Activated CD4-positive, alpha-beta T cell treated with anti-CD3 and anti-CD28 coated beads, Interleukin-2, amount 50 U/mL, for 48 hours (primary cell): Measurements from ENCODE around the gene ZC3H14.
"Not testable (repeated sequence)": the region's sequence is repeated elsewhere in the genome, so short reads cannot be mapped to it uniquely, and the experiment has no call there.

ENCODE experiments used
- DNase-seq, 2 experiments: peaks; one replicate each; pipeline ENCODE4 v3.0.0-alpha.2; 2020

Gene ZC3H14, protein sequence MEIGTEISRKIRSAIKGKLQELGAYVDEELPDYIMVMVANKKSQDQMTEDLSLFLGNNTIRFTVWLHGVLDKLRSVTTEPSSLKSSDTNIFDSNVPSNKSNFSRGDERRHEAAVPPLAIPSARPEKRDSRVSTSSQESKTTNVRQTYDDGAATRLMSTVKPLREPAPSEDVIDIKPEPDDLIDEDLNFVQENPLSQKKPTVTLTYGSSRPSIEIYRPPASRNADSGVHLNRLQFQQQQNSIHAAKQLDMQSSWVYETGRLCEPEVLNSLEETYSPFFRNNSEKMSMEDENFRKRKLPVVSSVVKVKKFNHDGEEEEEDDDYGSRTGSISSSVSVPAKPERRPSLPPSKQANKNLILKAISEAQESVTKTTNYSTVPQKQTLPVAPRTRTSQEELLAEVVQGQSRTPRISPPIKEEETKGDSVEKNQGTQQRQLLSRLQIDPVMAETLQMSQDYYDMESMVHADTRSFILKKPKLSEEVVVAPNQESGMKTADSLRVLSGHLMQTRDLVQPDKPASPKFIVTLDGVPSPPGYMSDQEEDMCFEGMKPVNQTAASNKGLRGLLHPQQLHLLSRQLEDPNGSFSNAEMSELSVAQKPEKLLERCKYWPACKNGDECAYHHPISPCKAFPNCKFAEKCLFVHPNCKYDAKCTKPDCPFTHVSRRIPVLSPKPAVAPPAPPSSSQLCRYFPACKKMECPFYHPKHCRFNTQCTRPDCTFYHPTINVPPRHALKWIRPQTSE

DNA sequence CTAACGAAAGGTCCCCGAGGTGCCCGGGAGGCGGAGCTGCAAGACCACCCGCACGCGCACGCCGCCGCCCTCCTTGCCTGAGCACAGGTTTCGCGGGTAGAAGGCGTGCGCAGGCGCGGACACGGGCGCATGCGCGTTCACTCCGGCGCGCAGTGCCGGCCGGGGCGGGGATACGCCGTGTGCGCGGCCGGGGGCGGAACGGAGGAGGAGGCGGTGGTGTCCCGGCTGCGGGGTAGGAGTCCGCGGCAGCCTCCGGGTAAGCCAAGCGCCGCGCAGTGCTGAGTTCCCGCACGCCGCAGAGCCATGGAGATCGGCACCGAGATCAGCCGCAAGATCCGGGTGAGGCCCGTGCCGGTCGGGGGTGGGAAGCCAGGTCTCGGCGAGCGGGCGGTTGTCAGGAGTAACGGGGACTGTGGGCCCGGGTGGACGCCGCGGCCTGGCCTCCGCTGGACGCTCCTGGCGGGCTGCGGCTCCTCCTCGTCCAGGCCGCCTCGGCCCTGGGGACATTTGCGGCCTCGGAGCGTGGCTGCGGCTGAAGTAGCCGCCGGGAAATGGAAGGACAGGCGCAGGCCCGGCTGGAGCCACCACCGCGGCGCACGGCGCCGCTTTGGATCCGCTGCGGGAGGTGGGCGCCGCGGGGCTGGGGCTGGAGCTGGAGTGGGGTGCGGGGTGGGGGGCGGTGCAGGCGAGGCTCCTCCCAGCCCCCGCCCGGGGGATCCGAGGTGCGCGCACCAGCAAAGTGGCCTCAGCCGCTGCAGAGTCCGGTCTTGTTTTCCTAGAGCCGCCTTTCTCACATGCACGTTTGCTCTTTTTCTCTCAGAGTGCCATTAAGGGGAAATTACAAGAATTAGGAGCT, at the start of gene ZC3H14:
Gene ZC3H14, plus strand, starts transcription at position 207 of the 856 bp plus-strand sequence. Its CDS starts 97 bp downstream, at position 304.
- DNase-seq, result peak; percentile 82 to 85

DNA sequence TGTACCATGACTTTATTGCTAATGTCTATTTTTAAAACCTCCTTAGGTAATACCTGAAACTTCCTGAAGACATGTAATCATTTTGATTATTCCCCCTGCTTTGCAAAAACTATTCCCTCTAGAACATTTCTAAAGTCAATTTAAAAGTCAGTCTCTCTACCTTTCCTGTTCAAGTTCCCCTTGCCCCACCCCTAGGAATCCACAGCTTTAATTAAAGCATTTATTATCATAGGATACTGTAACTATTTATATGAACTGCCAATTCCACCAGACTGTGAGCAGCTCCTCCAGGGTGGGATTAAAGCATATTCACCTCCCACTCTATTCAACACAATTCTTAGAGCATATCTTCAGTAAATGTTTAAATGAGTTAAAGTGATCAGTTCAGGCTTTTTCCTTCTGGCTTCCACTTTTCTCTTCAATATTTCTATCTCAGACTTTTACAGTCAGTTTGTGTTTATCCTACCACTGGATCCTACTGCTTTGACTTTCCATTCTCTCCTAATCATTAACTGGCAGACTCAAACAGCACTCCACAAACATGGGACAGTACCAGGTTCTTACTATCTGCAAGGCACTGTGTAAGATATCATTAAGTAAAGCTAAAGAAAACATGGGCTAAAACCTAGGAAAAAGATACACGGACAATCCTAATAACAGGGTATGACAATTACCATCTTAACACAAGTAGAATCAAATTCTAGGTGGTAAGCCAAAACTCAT, 47.2 kb upstream of the ZC3H14 start:
- no peak for DNase-seq

DNA sequence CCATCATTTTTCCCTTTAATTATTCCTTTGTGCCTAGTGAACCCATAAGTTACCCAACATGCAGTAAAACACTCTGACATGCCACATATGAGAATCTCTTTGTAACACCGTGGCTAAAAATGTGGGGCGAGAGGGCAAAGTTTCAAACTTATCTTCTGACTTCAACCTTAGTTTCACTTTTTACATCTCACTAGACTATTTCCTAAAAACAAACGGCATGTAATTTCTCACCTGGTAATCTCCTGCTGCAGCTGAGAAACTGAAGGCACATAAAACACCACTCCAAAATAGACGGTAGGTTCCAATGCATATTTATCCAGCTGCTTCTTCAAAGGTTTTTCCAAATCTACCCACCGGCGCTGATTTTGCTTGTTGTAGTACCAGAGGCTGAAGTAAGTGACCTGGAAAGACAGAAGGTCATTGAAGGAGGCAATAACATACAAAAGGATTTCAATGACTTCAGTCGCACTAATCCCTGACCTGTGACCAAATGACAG, 45.9 kb upstream of the ZC3H14 start:
- DNase-seq, result no peak

DNA sequence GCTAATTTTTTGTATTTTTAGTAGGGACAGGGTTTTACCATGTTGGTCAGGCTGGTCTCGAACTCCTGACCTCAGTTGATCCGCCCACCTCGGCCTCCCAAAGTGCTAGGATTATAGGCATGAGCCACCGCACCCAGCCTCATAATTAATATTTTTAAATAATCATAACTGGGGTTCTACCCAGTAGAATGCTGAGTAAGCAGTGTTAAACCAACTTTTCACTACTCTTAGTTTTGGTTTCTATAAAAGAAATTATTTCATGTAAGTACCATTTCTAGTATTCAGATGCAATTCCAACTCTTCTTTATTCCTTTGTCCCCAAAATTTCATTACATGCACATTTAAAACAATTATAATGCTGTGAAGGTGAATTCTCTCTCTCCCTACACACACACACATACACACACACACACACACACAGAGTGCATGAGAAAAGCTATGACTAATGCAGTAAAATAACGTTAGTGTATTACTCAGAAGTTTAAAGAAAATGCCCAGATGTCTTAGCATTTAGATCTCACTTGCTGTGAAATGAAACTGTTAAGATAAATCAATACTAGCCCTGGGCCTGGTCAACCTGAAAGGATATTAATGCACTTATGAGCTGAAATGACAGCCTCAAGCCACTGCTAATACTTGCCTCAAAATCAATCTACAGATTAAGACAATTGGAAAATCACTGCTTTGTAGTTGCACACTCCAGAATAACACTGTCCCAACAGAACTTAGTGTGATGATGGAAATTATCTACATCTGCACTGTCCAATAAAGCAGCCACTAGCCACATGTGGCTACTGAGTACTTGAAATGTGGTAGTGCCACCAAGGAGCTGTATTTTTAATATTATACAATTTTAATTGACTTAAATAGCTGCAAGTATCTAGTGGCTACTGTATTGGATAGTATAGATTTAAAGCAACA, 44.0 kb upstream of the ZC3H14 start:
- no peak for DNase-seq

DNA sequence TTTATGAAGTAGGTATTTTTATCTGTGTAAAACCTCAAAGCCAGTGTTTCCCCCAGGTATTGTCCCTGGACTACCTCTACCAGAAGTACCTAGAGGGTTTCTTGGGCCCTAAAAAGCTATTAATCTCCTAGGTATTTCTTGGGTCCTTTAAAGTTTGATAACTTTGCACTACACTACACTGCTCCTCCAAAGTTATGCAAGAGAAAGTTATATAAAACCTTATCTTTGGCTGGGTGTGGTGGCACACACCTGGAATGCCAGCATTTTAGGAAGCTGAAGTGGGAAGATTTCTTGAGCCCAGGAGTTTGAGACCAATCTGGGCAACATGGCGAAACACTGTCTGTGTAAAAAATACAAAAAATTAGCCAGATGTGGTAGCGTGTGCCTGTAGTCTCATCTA, 42.9 kb upstream of the ZC3H14 start:
- no peak for DNase-seq

DNA sequence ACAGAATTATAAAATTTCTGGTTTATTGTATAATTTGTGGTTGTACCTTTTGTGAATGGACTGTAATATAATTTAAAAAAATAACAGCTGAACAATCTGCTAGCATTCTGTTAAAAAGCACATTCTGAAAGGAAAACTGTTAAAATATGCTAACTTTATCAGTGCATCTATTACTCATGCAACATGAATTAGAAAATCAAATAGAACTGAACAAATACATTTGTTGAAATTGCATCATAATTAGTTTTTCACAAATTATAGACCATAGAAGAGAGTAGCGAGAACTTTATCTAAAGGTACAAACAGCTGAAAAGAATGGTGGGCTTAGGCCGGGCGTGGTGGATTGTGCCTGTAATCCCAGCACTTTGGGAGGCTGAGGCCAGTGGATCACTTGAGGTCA, 41.0 kb upstream of the ZC3H14 start:
- DNase-seq, result no peak

DNA sequence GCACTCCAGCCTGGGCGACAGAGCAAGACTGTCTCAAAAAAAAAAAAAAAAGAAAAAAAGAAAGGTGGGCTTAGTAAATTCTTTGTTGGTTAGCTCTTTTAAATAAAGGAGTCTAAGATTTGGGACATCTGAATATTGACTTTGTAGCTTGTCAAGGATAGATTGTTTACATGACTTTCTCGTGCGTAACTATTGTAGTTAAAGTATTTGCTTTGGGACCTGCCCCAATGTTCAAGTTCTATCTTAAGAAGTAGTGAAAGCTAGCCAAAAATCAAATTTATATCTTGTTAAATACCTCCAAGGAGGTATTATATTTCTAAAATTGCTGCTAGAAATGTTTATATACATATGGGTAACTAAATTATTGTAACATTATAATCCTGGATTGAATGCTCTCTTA, 40.4 kb upstream of the ZC3H14 start:
- DNase-seq, result no peak

DNA sequence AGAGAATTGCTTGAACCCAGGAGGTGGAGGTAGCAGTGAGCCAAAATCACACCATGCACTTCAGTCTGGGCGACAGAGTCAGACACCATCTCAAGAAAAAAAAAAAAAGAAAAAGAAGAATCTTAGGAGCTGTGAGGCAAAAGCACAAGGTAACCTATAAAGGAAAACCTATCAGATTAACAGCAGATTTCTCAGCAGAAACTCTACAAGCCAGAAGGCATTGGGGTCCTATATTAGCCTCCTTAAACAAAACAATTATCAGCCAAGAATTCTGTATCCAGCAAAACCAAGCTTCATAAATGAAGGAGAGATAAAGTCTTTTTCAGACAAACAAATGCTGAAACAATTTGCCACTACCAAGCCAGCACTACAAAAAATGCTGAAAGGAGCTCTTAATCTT, 32.9 kb upstream of the ZC3H14 start:
- not testable (repeated sequence) for DNase-seq

DNA sequence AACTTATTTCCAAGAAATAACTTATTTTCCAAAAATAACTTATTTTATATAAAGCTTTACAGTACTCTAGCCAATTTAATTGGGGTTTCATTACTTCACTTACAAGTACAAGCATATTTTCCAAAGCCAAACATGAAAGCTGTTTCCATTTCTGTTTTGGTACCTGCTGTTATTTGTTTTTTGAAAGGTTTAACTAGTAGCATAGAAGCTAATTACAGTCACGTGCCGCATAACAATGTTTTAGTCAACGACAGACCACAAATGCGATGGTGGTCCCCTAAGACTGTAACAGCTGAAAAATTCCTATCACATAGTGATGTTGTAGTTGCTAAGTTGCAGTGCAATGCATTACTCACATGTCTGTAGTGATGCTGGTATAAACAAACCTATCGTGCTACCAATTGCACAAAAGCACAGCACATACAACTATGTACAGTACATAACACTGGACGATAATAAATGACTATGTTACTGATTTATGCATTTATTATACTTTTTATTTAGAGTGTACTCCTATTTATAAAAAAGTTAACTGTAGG, 29.7 kb upstream of the ZC3H14 start:
- no peak for DNase-seq

DNA sequence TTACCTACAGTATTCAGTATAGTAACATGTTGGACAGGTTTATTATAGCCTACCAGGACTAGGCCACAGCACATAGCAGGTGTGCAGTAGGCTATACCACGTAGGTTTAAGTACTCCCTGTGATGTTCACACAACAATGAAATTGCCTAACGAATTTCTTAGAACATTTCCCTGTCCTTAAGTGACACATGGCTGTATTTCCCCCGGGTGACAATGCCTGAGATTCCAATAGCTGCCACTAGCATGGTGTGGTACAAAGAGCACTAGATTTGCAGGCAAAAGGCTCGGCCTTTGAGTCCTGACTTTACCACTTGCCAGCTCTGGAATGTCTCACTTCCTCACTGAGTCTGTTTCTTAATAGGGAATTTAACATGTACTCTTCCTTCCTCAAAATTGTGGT, 27.7 kb upstream of the ZC3H14 start:
- no peak for DNase-seq

DNA sequence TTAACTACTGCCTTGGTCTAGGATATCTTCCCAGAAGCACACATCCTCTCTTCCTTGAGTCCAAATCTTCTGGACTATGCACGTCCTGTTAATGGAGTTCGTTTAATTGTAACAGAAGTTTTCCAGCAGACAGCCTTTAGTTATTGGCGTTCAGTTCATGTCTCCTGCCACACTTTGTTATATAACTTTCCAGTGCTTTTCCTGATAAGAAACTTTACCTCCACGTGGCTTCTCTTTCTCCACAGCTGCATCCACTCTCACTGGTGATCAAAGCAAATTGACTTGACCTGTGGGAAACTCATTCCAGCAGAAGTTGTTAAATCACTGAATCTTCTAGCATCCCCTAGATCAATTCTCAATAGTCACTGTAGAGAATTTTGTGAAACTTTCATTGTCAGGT, 27.0 kb upstream of the ZC3H14 start:
- no peak for DNase-seq

DNA sequence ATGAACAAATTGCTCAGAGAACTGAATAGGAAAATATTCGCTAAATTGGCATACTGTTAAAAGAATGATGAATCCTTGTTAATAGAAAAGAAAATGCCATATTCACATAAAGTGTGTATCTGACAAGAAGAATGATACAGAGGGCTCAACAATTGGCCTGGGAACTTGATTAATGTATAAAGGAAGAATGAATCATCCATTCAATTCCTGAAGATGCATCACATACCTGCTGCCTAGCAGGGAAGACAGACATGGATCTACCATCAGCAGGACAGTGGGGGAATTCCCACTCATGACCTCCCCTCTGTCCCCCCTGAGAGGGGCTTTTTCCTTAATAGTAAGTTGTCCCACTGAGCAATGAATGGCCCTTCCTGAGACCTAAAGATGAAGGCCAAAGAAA, 21.5 kb upstream of the ZC3H14 start:
- DNase-seq, result no peak

DNA sequence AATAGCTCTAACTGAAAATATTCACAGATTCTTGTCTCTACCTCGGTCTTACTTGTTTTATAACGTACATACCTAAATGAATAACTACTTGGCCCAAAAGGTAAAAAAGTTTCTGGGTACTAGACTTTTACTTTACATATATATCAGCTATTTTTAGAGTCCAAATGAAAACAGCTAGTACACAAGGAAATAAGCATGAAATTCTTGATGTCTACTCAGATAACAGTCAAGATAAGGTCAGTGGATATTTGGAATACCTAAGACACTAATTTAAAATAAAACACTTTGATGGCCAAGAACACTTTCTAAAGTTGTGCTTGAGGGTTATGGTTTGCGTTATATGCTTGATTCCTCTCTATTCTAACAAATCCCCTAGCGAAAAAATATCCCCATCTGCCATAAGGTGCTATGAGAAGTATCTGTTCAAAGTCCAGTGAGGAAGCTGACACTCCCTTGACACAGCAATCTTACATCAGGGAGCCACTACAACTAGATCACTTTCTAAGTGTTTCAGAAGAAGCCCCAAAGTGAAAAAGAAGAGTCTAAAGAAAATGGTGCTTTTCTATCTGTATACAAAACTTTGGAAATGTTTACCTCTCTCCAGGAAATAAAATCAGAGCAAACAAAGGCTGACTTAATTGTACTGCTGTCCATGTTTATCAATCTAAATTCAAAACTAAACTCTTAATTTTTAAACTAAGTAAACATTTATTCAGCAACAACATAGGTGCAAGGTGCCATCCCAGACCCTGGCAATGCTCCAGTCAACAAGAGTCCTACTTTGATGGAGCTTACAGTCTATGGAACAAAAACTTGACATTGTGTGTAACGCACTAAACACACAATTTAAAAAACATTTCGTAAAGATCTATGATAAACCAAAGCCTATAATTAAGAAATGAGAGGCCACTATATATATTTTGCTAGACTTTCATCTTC, 19.7 kb upstream of the ZC3H14 start:
- DNase-seq, result no peak

DNA sequence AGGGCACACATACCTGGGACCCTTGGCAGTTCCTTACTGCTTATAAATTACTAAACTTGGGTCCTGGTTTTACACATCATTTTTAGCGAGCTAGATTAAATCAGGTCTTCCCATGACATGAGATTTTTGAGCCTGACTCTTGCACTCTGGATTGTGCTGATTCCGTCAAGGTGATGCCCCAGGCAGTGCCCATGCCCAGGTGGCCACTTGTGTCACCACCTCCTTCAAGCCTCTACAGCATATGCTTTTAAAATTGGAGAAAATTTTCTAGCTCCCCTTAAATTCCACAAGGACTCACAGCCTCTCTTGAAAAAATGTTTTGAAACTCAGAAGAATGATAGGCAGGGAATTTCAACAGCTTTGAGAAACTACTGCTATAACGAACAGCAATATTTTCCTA, 17.6 kb upstream of the ZC3H14 start:
- DNase-seq, result no peak

DNA sequence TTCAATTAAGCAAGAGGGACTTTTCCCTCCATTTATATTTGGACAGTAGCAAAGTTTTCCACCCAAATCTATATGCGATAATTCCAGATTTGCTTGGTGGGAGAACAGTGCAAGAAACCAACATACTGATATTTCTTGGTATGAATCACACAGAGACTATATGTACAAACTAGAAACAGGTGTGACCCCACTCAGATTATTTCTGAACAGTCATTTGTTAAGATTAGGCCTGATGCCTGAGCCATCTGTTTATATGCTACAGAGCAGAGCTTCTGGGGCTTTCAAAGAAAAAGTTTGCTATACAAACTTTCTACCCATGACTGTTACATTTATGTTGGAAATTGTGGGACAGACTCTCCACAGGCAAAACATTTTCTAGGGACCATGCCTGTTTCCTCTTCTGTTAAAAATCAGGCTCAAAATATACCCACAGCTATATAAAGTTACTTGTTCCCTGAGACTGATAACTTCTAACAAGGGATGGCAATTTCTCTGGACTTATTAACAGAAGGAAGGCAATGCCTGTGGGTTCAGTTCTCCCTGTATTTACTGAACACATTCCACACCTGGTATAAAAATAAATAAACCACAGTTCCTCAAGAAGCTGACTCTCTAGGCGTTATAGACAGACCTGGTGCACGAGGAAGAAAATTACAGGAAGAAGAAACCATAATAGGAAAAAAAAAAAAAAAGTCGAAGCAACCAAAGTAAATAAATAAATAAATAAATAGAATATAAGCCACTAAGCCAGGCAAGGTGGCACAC, 16.0 kb upstream of the ZC3H14 start:
- no peak for DNase-seq

DNA sequence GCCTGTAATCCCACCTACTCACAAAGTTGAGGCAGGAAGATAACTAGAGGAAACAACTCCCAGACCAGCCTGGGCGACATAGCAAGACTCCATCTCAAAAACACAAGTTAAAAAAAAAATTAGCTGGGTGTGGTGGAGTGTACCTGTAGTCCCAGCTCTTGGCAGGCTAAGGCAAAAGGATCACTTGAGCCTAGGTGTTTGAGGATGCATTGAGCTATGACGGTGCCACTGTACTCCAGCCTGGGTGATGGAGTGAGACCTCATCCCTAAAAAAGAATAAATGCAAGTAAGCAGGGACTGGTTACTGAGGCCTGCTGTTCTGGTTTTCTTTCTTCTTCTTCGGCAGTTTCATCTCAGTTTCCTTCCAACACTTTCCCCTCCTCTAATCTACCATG, 15.5 kb upstream of the ZC3H14 start:
- DNase-seq, result no peak

DNA sequence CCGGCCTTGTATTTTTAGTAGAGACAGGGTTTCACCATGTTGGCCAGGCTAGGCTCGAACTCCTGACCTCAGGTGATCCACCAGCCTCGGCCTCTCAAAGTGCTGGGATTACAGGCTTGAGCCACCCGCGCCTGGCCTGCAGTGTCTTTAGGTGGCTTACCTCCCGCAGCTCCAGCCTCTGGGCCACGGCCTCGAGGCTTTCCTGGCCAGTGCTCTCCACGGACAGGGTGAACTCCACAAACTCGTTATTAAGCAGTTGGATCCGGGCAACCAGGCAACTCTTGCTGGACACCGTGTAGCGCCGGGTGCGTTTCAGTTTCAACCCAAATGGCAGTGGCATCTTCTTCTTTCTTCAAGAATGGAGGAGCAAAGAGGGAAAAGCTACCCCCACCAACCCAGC, 12.8 kb upstream of the ZC3H14 start:
- DNase-seq, result no peak

DNA sequence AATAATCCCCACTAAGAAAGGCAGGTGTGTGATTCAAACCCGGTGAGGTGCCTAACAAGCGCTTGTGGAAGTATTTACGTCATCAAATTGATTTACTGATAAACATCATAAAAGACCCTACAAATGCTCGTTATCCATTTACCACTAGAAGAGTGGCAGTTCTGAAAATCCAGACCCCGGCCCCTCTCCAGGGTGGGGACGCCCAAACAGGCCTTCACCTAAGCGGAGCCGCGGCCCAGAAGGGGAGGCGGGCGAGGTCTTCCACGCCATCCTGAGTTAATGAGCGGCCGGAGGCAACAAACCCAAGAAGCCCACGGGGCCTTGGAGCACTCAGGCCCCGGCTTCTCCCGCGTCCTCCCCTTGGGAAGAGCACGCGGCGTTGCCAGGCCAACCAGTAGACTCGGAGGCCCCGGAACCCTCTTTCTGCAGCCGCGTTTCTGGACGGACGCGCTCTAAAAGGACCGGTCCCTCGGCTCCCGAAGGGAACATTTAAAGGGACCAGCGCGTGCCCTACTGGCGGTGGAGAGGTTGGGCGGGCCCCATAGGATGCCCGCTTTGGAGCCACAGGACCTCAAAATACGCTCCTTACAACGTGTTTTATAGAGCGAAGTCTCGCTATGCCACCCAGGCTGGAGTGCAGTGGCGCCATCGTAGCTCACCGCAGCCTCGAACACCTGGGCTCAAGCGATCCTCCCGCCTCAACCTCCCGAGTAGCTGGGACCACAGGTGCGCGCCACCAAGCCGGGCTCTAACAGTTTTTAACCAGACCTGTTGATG, 11.6 kb upstream of the ZC3H14 start:
- DNase-seq, result peak; percentile 64 to 75
